Central memory CD8-positive, alpha-beta T cell (primary cell): ENCODE results near the gene GMIP.
A peak's percentile ranks its signal among the peaks of the same experiment; 100 is the strongest.
"Not testable (repeated sequence)": the region's sequence is repeated elsewhere in the genome, so short reads cannot be mapped to it uniquely, and the experiment has no call there.

Experiments
- ATAC-seq: fragments of 150-1000 bp; cut with Tn5 transposase; replicated peaks from 2 replicates; pipeline ENCODE4 v1.10.0; 2022; ENCODE audit warnings: mild to moderate bottlenecking, moderate FRiP score, moderate number of reproducible peaks; ENCODE audit not compliant: poor library complexity, severe bottlenecking; ENCODE audit errors: extremely low read depth
- DNase-seq, 2 donors: peaks; one replicate each; pipeline ENCODE4 v3.0.0; 2021; ENCODE audit warnings: low spot score in 2 of 2
- H3K27ac Mint-ChIP-seq: one replicate; pipeline ENCODE4 v1.8.0; 2022; ENCODE audit warnings: low read depth, mild to moderate bottlenecking, moderate library complexity, mixed read lengths
- H3K27me3 Mint-ChIP-seq: one replicate; pipeline ENCODE4 v1.8.0; 2022; ENCODE audit warnings: mixed read lengths
- H3K36me3 Mint-ChIP-seq: one replicate; pipeline ENCODE4 v1.8.0; 2022; ENCODE audit warnings: mild to moderate bottlenecking, moderate library complexity, mixed read lengths; ENCODE audit not compliant: insufficient read depth
- H3K4me1 Mint-ChIP-seq: one replicate; pipeline ENCODE4 v1.8.0; 2022; ENCODE audit warnings: mixed read lengths
- H3K4me3 Mint-ChIP-seq: one replicate; pipeline ENCODE4 v1.8.0; 2022; ENCODE audit warnings: mild to moderate bottlenecking, moderate library complexity, mixed read lengths
- H3K9me3 Mint-ChIP-seq: one replicate; pipeline ENCODE4 v1.8.0; 2022; ENCODE audit warnings: mixed read lengths

Gene GMIP, protein sequence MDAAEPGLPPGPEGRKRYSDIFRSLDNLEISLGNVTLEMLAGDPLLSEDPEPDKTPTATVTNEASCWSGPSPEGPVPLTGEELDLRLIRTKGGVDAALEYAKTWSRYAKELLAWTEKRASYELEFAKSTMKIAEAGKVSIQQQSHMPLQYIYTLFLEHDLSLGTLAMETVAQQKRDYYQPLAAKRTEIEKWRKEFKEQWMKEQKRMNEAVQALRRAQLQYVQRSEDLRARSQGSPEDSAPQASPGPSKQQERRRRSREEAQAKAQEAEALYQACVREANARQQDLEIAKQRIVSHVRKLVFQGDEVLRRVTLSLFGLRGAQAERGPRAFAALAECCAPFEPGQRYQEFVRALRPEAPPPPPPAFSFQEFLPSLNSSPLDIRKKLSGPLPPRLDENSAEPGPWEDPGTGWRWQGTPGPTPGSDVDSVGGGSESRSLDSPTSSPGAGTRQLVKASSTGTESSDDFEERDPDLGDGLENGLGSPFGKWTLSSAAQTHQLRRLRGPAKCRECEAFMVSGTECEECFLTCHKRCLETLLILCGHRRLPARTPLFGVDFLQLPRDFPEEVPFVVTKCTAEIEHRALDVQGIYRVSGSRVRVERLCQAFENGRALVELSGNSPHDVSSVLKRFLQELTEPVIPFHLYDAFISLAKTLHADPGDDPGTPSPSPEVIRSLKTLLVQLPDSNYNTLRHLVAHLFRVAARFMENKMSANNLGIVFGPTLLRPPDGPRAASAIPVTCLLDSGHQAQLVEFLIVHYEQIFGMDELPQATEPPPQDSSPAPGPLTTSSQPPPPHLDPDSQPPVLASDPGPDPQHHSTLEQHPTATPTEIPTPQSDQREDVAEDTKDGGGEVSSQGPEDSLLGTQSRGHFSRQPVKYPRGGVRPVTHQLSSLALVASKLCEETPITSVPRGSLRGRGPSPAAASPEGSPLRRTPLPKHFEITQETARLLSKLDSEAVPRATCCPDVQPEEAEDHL

DNA sequence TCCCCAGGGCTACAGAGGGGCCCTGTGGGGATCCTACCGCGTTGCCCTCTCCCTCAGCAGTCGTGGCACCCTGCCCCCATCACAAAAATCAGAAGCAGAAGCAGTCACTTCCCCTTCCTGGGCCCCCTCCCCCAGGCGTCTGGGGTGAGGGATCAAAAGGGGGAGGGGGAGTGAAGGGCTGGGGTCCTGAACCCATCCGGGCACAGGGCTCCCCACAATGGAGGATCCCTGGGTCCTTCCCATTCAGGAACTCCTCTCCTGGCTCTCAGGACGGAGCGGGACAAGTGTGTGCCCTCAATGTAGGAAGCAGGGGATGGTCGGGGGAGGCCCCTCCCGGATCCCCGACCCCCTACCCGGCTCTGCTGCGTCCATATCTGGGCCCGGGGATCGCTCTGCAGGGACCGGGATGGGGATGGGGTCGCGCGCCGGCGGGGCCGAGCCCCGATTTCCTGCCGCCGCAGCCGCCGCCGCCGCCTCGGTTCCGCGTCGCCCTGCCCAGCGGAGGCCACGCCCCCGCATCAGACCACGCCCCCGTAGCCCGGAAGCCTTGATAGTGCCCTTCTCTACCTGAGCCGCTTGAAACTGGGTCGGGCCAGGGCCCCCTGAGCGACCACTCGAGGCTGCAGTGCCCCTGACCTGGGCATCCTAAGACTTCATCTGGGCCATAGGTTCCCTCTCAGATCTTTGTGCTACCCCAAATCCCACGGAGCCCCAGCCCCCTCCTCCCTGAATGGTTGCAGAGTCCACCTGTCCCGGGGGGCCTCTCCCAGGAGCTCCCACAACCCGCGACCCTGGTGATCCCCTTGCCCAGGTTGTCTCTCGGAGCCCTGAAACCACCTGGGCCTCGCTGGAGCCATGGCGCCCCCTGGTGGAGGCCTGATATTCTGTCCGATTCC lies at the start of gene GMIP:
Gene GMIP (minus strand): TSS at position 500 of the 896 bp plus-strand sequence. CDS start 128 bp downstream, at position 372.
- ATAC-seq (peak; percentile 84), DNase-seq (peak; percentile 81 to 85)
- H3K9me3 Mint-ChIP-seq: no peaks in the 10 kb centered on the region
- H3K4me3 Mint-ChIP-seq: peak within 1 kb of the TSS; percentile 99
- H3K36me3 Mint-ChIP-seq: peaks cover 59% of the 10 kb centered on the region
- H3K27ac Mint-ChIP-seq: peak within 1 kb of the TSS; percentile 91
- peaks cover 21% of the 10 kb centered on the region for H3K4me1 Mint-ChIP-seq
- no peaks in the 10 kb centered on the region for H3K27me3 Mint-ChIP-seq

DNA sequence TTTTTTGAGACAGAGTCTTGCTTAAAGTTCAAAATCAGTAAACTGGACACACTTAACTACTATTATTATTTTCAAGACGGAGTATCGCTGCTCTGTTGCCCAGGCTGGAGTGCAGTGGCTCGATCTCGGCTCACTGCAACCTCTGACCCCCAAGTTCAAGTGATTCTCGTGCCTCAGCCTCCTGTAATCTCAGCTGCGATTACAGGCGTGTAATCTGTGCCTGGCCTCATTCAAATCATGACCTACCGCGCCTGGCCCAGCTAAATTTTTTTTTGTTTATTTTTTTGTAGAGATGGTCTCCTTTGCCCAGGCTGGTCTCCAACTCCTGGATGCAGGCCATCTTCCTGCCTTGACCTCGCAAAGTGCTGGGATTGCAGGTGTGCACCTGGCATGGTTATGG lies 48.2 kb upstream of the GMIP start:
- Mint-ChIP-seq H3K36me3 (peaks cover 3% of the 10 kb centered on the region), H3K4me1 (no peaks in the 10 kb centered on the region), H3K9me3 (no peaks in the 10 kb centered on the region), H3K4me3 (no peak overlapping the region), H3K27me3 (no peaks in the 10 kb centered on the region), H3K27ac (no peak overlapping the region)
- ATAC-seq: no peak
- no peak for DNase-seq

DNA sequence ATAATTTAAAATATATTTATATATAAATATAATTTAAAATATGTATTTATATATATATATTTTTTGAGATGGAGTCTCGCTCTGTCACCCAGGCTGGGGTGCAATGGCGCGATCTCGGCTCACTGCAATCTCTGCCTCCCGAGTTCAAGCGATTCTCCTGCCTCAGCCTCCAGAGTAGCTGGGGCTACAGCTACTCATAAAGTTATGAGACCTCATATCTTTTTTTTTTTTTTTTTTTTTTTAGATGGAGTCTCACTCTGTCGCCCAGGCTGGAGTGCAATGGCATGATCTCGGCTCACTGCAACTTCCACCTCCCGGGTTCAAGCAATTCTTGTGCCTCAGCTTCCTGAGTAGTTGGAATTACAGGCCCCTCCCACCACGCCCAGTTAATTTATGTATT lies 45.6 kb upstream of the GMIP start:
- DNase-seq, ATAC-seq, H3K4me3 Mint-ChIP-seq: not testable (repeated sequence)

DNA sequence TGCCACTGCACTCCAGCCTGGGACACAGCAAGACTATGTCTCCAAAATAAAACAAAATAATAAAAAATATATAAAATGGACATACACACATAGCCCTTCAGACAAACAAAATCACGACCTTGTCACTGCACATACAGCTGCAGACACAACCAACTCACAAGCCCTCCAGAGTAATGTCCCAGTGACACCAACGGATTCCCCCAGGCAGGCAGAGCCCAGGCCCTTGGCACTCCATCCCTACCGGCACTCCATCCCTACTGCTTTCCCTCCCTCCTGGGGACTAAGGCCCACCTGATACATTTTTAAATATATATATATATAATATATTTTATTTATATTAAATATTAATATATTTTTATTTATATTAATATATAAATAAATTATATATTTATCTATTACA lies 43.6 kb upstream of the GMIP start:
- H3K27me3 Mint-ChIP-seq: no peaks in the 10 kb centered on the region
- H3K9me3 Mint-ChIP-seq: peaks cover 6% of the 10 kb centered on the region
- peaks cover 9% of the 10 kb centered on the region for H3K36me3 Mint-ChIP-seq
- ATAC-seq (no peak), DNase-seq (no peak)
- H3K4me1 Mint-ChIP-seq: peaks cover 10% of the 10 kb centered on the region
- no peak overlapping the region for H3K4me3 Mint-ChIP-seq
- H3K27ac Mint-ChIP-seq: no peak overlapping the region

More for the DNA sequence above, 45.6 kb upstream of the GMIP start:
- not testable (repeated sequence) for H3K4me1 Mint-ChIP-seq, H3K27me3 Mint-ChIP-seq, H3K27ac Mint-ChIP-seq, H3K9me3 Mint-ChIP-seq, H3K36me3 Mint-ChIP-seq

DNA sequence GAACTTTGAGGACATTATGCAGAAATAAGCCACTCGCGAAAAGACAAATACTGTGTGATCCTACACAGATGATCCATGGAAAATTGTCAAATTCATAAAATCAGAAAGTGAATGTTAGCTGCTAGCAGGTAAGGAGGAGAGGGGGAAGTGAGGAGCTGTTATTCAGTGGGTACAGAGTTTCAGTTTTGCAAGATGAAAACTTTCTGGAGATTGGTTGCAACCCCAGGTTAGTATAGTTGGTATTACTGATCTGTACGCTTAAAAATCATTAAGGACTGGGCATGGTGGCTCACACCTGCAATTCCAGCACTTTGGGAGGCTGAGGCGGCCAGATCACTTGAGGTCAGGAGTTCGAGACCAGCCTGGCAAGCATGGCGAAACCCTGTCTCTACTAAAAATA lies 43.1 kb upstream of the GMIP start:
- no peak for DNase-seq
- no peak overlapping the region for H3K27ac Mint-ChIP-seq
- ATAC-seq: no peak
- H3K9me3 Mint-ChIP-seq: peaks cover 6% of the 10 kb centered on the region
- peaks cover 9% of the 10 kb centered on the region for H3K36me3 Mint-ChIP-seq
- no peaks in the 10 kb centered on the region for H3K27me3 Mint-ChIP-seq
- no peak overlapping the region for H3K4me3 Mint-ChIP-seq
- peaks cover 10% of the 10 kb centered on the region for H3K4me1 Mint-ChIP-seq

DNA sequence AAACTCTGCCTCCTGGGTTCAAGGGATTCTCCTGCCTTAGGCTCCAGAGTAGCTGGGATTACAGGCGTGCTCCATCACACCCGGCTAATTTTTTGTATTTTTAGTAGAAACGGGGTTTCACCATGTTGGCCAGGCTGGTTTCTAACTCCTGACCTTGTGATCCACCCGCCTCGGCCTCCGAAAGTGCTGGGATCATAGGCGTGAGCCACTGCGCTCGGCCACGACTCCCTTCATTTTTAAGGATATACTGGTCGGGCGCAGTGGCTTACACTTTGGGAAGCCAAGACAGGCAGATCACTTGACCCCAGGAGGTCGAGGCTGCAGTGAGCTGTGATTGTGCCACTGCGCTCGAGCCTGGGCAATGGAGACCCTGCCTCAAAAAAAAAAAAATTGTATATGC lies 42.7 kb upstream of the GMIP start:
- not testable (repeated sequence) for H3K27me3 Mint-ChIP-seq, H3K9me3 Mint-ChIP-seq, ATAC-seq, H3K4me3 Mint-ChIP-seq, DNase-seq, H3K4me1 Mint-ChIP-seq, H3K27ac Mint-ChIP-seq
- peaks cover 12% of the 10 kb centered on the region for H3K36me3 Mint-ChIP-seq

DNA sequence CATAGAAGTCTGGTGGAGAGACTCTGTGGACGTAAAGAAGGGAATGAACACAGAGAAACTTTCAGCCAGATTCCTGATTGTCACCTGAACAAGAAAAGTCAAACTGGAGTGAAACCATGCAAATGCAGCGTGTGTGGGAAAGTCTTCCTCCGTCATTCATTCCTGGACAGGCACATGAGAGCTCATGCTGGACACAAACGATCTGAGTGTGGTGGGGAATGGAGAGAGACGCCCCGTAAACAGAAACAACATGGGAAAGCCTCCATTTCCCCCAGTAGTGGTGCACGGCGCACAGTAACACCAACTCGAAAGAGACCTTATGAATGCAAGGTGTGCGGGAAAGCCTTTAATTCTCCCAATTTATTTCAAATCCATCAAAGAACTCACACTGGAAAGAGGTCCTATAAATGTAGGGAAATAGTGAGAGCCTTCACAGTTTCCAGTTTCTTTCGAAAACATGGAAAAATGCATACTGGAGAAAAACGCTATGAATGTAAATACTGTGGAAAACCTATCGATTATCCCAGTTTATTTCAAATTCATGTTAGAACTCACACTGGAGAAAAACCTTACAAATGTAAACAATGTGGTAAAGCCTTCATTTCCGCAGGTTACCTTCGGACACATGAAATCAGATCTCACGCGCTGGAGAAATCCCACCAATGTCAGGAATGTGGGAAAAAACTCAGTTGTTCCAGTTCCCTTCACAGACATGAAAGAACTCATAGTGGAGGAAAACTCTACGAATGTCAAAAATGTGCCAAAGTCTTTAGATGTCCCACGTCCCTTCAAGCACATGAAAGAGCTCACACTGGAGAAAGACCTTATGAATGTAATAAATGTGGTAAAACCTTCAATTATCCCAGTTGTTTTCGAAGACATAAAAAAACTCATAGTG lies 36.0 kb upstream of the GMIP start:
- ATAC-seq (no peak), DNase-seq (no peak)
- H3K36me3 Mint-ChIP-seq: peaks cover 67% of the 10 kb centered on the region
- H3K27ac Mint-ChIP-seq: no peak overlapping the region
- H3K27me3 Mint-ChIP-seq: no peaks in the 10 kb centered on the region
- no peak overlapping the region for H3K4me3 Mint-ChIP-seq
- H3K9me3 Mint-ChIP-seq: peaks cover under 1% of the 10 kb centered on the region
- peaks cover 35% of the 10 kb centered on the region for H3K4me1 Mint-ChIP-seq

DNA sequence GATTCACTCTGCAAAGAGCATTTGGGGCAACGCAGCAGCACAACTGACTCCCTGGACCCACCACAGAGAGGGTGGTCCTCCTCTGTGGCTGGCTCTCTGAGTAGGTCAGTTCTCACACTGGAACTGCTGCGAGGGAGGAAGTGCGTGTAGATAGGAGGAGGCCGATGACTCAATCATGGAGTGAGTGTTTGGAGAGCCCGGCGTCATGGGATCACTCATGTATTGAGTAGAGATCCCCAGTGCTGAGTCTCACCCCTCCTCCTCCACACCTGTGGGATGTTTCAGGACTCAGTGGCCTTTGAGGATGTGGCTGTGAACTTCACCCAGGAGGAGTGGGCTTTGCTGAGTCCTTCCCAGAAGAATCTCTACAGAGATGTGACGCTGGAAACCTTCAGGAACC lies 34.1 kb upstream of the GMIP start:
- H3K4me1 Mint-ChIP-seq: peaks cover 31% of the 10 kb centered on the region
- peaks cover 79% of the 10 kb centered on the region for H3K36me3 Mint-ChIP-seq
- no peaks in the 10 kb centered on the region for H3K27me3 Mint-ChIP-seq
- DNase-seq (no peak), ATAC-seq (no peak)
- no peak overlapping the region for H3K4me3 Mint-ChIP-seq
- no peak overlapping the region for H3K27ac Mint-ChIP-seq
- H3K9me3 Mint-ChIP-seq: no peaks in the 10 kb centered on the region

DNA sequence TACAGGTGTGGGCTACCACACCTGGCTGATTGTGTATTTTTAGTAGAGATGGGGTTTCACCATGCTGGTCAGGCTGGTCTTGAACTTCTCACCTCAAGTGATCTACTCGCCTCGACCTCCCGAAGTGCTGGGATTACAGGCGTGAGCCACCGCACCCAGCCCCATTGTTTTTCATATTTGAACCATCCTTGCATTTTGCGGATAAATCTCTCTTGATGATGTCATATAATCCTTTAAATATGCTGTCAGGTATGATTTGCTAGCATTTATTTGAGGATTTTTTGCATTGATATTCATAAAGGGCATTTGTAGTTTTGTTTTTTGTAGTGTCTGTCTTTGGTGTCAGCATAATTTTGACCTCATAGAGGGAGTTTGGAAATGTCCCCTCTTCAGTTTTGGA lies 30.9 kb upstream of the GMIP start:
- H3K4me3 Mint-ChIP-seq: peak overlapping the region; percentile 20
- peaks cover 80% of the 10 kb centered on the region for H3K36me3 Mint-ChIP-seq
- peaks cover 47% of the 10 kb centered on the region for H3K4me1 Mint-ChIP-seq
- H3K27me3 Mint-ChIP-seq: no peaks in the 10 kb centered on the region
- H3K27ac Mint-ChIP-seq: peak overlapping the region; percentile 19
- H3K9me3 Mint-ChIP-seq: no peaks in the 10 kb centered on the region
- DNase-seq (no peak), ATAC-seq (no peak)

DNA sequence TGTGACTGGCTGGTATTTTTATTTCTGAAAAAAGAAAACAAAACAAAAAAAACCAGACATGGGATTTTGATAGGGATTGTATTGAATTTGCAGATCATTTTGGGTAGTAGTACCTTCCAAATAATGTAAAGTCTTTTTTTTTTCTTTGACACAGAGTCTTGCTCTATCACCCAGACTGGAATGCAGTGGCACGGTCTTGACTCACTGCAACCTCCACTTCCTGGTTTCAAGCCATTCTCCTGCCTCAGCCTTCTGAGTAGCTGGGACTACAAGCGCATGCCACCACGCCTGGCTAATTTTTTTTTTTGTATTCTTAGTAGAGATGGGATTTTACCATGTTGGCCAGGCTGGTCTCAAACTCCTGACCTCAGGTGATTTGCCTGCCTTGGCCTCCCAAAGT lies 29.4 kb upstream of the GMIP start:
- Mint-ChIP-seq H3K27ac (no peak overlapping the region), H3K27me3 (no peaks in the 10 kb centered on the region), H3K36me3 (peaks cover 75% of the 10 kb centered on the region), H3K4me3 (no peak overlapping the region), H3K4me1 (peaks cover 51% of the 10 kb centered on the region), H3K9me3 (no peaks in the 10 kb centered on the region)
- no peak for ATAC-seq
- DNase-seq: no peak

DNA sequence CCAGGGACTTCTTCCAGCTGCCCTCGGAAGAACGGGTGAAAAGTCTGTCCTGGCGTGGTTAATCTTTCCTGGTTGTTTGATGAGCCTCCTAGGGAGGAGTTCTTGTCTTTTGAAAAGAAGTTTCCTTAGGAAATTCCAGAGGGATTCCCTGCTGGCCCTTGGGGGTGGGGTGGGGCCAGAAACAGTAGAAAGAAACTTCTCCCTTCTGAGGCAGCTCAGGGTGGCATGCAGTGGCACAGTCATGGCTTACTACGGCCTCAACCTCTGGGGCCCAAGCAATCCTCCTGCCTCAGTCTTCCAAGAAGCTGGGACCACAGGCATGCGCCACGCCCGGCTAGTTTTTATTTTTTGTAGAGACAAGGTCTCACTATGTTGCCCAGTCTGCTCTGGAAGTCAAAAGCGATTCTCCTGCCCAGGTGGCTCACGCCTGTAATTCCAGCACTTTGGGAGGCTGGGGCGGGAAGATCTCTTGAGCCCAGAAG lies 26.7 kb upstream of the GMIP start:
- Mint-ChIP-seq H3K27me3 (no peaks in the 10 kb centered on the region), H3K9me3 (no peaks in the 10 kb centered on the region), H3K4me1 (peaks cover 33% of the 10 kb centered on the region), H3K36me3 (peaks cover 57% of the 10 kb centered on the region), H3K4me3 (peak overlapping the region; percentile 82), H3K27ac (peak overlapping the region; percentile 96)
- no peak for DNase-seq
- ATAC-seq: no peak
